Measurements from ENCODE around the gene CCT7.

- TF ChIP-seq CEBPB (IDR thresholded peaks at IDR 0.05) (no peak), NFIC (IDR thresholded peaks at IDR 0.05) (no peak), MAX (IDR thresholded peaks at IDR 0.05) (no peak), RAD21 (IDR thresholded peaks at IDR 0.05; ENCODE audit: low read depth) (no peak), EGR1 (IDR thresholded peaks at IDR 0.05) (no peak), TAF1 (IDR thresholded peaks at IDR 0.05; ENCODE audit: low read depth) (no peak), YY1 (IDR thresholded peaks at IDR 0.05; ENCODE audit: low read depth) (no peak), REST (IDR thresholded peaks at IDR 0.05; ENCODE audit: low read depth) (no peak), TEAD4 (IDR thresholded peaks at IDR 0.05) (no peak), CREB1 (IDR thresholded peaks at IDR 0.05; ENCODE audit: low read depth) (no peak)
Measured at GRCh38 chr2:73225513-73226360, 8.4 kb upstream of the CCT7 start.

All from Ishikawa (cell line).